OCI-LY7 (cell line): ENCODE results near the gene PPFIA4. TPM values are rescaled to one million over a fixed set of nuclear protein-coding genes. Genes with fewer than 3 reads are reported as not detected.
"Not testable (repeated sequence)": the region's sequence is repeated elsewhere in the genome, so short reads cannot be mapped to it uniquely, and the experiment has no call there.

Source experiments
- BruUV-seq: library from RNA; stranded (reverse); fragments of 400-500 nt; replicated peaks from 2 replicates; lab custom pipeline; 2021; lab: Mats Ljungman, UMichigan
- CTCF ChIA-PET: fragments of 300-600 bp; sonication (Branson Sonifier 250); formaldehyde crosslinking; loops from one replicate; lab custom pipeline; 2022; ENCODE audit warnings: antibody characterized with exemption; ENCODE audit not compliant: unreplicated experiment; lab: Charles Lee
- POLR2A ChIA-PET: fragments of 300-600 bp; sonication (Branson Sonifier 250); formaldehyde crosslinking; loops from one replicate; lab custom pipeline; 2022; ENCODE audit warnings: antibody characterized with exemption; lab: Charles Lee
- DNase-seq: peaks from one replicate; pipeline ENCODE4 v3.0.0-alpha.2; 2015; ENCODE audit warnings: low spot score
- H2AFZ ChIP-seq: fragments of 200-600 bp; sonication (generic), shearing (Covaris generic); 2 replicates; pipeline ENCODE4 v1.6.1; 2014; ENCODE audit warnings: mild to moderate bottlenecking, antibody characterized with exemption, low read length, moderate library complexity
- H3K27ac ChIP-seq: fragments of 200-600 bp; sonication (generic); 2 replicates; pipeline ENCODE4 v1.5.1; 2014; ENCODE audit warnings: mixed run types, low read depth, mild to moderate bottlenecking, moderate library complexity, low read length, inconsistent platforms; ENCODE audit not compliant: poor library complexity, severe bottlenecking
- H3K36me3 ChIP-seq: fragments of 200-600 bp; sonication (generic); 2 replicates; pipeline ENCODE4 v1.6.1; 2014; ENCODE audit warnings: mild to moderate bottlenecking, antibody characterized with exemption, low read length, moderate library complexity, mixed read lengths; ENCODE audit not compliant: insufficient read depth
- H3K4me1 ChIP-seq: fragments of 200-600 bp; sonication (generic); 2 replicates; pipeline ENCODE4 v1.5.1; 2014; ENCODE audit warnings: mild to moderate bottlenecking, low read length; ENCODE audit not compliant: insufficient read depth, poor library complexity, severe bottlenecking
- H3K4me2 ChIP-seq: fragments of 200-600 bp; sonication (generic); 2 replicates; pipeline ENCODE4 v1.6.1; 2014; ENCODE audit warnings: mild to moderate bottlenecking, low read length
- H3K4me3 ChIP-seq: fragments of 200-600 bp; sonication (generic); 2 replicates; pipeline ENCODE4 v1.5.1; 2014; ENCODE audit warnings: mild to moderate bottlenecking, low read depth, low read length; ENCODE audit not compliant: poor library complexity, severe bottlenecking
- H3K79me2 ChIP-seq: fragments of 200-600 bp; sonication (generic); 2 replicates; pipeline ENCODE4 v1.6.1; 2016; ENCODE audit warnings: low read depth, mild to moderate bottlenecking, low read length, moderate library complexity, mixed read lengths; ENCODE audit not compliant: insufficient read depth
- H3K9me2 ChIP-seq: fragments of 200-600 bp; sonication (generic); 2 replicates; pipeline ENCODE4 v1.6.1; 2016; ENCODE audit warnings: mild to moderate bottlenecking, low read length, mixed read lengths; ENCODE audit not compliant: insufficient read depth
- H3K9me3 ChIP-seq: fragments of 200-600 bp; sonication (generic); 2 replicates; pipeline ENCODE4 v1.6.1; 2014; ENCODE audit warnings: mild to moderate bottlenecking, mixed run types, low read length, mixed read lengths
- H4K20me1 ChIP-seq: fragments of 200-600 bp; sonication (generic); 2 replicates; pipeline ENCODE4 v1.6.1; 2014; ENCODE audit warnings: mild to moderate bottlenecking, antibody characterized with exemption, low read length, moderate library complexity, mixed read lengths; ENCODE audit not compliant: insufficient read depth
- CTCF ChIP-seq: fragments of 200-600 bp; sonication (generic); conservative IDR thresholded peaks from 2 replicates; pipeline ENCODE4 v1.5.1; 2014; ENCODE audit warnings: mild to moderate bottlenecking, antibody characterized with exemption, low read length, moderate library complexity, mixed read lengths
- EZH2phosphoT487 ChIP-seq: fragments of 200-600 bp; sonication (generic); IDR thresholded peaks from 2 replicates; pipeline ENCODE4 v1.6.1; 2018; ENCODE audit warnings: low read depth, borderline replicate concordance, mild to moderate bottlenecking, mixed run types, antibody characterized with exemption, low read length, moderate library complexity, mixed read lengths
- intact Hi-C: fragments of 100-400 bp; cut with micrococcal nuclease; formaldehyde crosslinking; loops from one replicate; pipeline ENCODE4 v1.10.0; 2022; ENCODE audit not compliant: unreplicated experiment
- total RNA-seq, 2 experiments: library from RNA; depleted of rRNA in 1 of 2; stranded (reverse); fragments of >200 nt in 1 of 2; shearing (Covaris generic) in 1 of 2; gene quantifications; 2 replicates each; pipeline ENCODE4 v1.2.3, GENCODE V29; 2014 to 2022

PPFIA4 gene
- total RNA-seq, 2 experiments from 2014 or later: 0.03 to 2.7 TPM

- no peak overlapping the region for H3K4me3 ChIP-seq
- no peaks in the 10 kb centered on the region for H3K36me3 ChIP-seq
- no peaks in the 10 kb centered on the region for H3K9me2 ChIP-seq
- TF ChIP-seq EZH2phosphoT487: no peak
- no peak for TF ChIP-seq CTCF
- no peak for DNase-seq
- no peaks in the 10 kb centered on the region for H3K9me3 ChIP-seq
- ChIA-PET POLR2A (interaction anchor here (1.2 kb wide), 1 partner anchor 16 kb away, joined by 3 read pairs; no protein-coding TSS in a partner anchor), CTCF (no interaction called here)
- H3K4me1 ChIP-seq: no peaks in the 10 kb centered on the region
- intact Hi-C loops: no loop called here
- no peak overlapping the region for H2AFZ ChIP-seq
- no TSS peak for BruUV-seq
- no peaks in the 10 kb centered on the region for H4K20me1 ChIP-seq
- no peak overlapping the region for H3K27ac ChIP-seq
- H3K4me2 ChIP-seq: no peak overlapping the region
- H3K79me2 ChIP-seq: no peaks in the 10 kb centered on the region
Observed at GRCh38 chr1:202979459-202979858, 46.8 kb upstream of the PPFIA4 start.

- Histone ChIP-seq H4K20me1 (no peaks in the 10 kb centered on the region), H3K4me2 (no peak overlapping the region), H3K27ac (no peak overlapping the region), H2AFZ (no peak overlapping the region), H3K9me2 (no peaks in the 10 kb centered on the region), H3K9me3 (no peaks in the 10 kb centered on the region), H3K79me2 (no peaks in the 10 kb centered on the region), H3K4me3 (no peak overlapping the region), H3K36me3 (no peaks in the 10 kb centered on the region), H3K4me1 (no peaks in the 10 kb centered on the region)
- ChIA-PET CTCF (no interaction called here), POLR2A (interaction anchor here (0.7 to 1.0 kb wide), 4 partner anchors 18 to 827 kb away, joined by 3 to 8 read pairs (median 6); no protein-coding TSS in a partner anchor)
- no peak for TF ChIP-seq CTCF
- no peak for TF ChIP-seq EZH2phosphoT487
- DNase-seq: no peak
- BruUV-seq: no TSS peak
- intact Hi-C loops: no loop called here
Observed at GRCh38 chr1:202981939-202982338, 44.4 kb upstream of the PPFIA4 start.

- no peaks in the 10 kb centered on the region for H4K20me1 ChIP-seq
- H3K27ac ChIP-seq: no peak overlapping the region
- no peaks in the 10 kb centered on the region for H3K9me2 ChIP-seq
- TF ChIP-seq CTCF (no peak), EZH2phosphoT487 (no peak)
- no peak overlapping the region for H3K4me2 ChIP-seq
- DNase-seq: no peak
- no TSS peak for BruUV-seq
- intact Hi-C loops: no loop called here
- ChIA-PET POLR2A (no interaction called here), CTCF (no interaction called here)
- H2AFZ ChIP-seq: no peak overlapping the region
- H3K9me3 ChIP-seq: no peaks in the 10 kb centered on the region
- no peaks in the 10 kb centered on the region for H3K79me2 ChIP-seq
- H3K36me3 ChIP-seq: no peaks in the 10 kb centered on the region
- no peaks in the 10 kb centered on the region for H3K4me1 ChIP-seq
- no peak overlapping the region for H3K4me3 ChIP-seq
Observed at GRCh38 chr1:202982715-202983430, 43.4 kb upstream of the PPFIA4 start.

GRCh38 chr1:202986120-202986519 is 40.2 kb upstream of the PPFIA4 start:
- DNase-seq, intact Hi-C loops, BruUV-seq, H3K4me2 ChIP-seq, H3K79me2 ChIP-seq, CTCF ChIA-PET, H3K27ac ChIP-seq, H3K9me2 ChIP-seq, H3K36me3 ChIP-seq, H3K4me3 ChIP-seq, H3K4me1 ChIP-seq, H4K20me1 ChIP-seq, H2AFZ ChIP-seq, H3K9me3 ChIP-seq: not testable (repeated sequence)
- POLR2A ChIA-PET: interaction anchor here (0.7 kb wide), 1 partner anchor 284 kb away, joined by 6 read pairs; no protein-coding TSS in a partner anchor
